Esophagus muscularis mucosa (tissue), 4 donors: ENCODE results near the gene KDM6A. TPM values are rescaled to one million over a fixed set of nuclear protein-coding genes. Genes with fewer than 3 reads are reported as not detected.

Source experiments
- DNase-seq: peaks from one replicate; pipeline ENCODE4 v3.0.0-alpha.2; 2017; ENCODE audit errors: extremely low spot score
- H3K27ac ChIP-seq, 4 donors: fragments of 200-600 bp; sonication (generic); replicated peaks in 1 of 4; 1 replicate in 3 of 4; 2 replicates in 1 of 4; pipeline ENCODE4 v1.5.1; 2016 to 2019; ENCODE audit warnings: mild to moderate bottlenecking in 1 of 4
- H3K27me3 ChIP-seq, 4 donors: fragments of 200-600 bp; sonication (generic); one replicate each; pipeline versions ENCODE4 v1.5.1 to v1.6.0; 2016 to 2019
- H3K36me3 ChIP-seq, 4 donors: fragments of 200-600 bp; sonication (generic); one replicate each; pipeline ENCODE4 v1.5.1; 2016 to 2019
- H3K4me1 ChIP-seq, 4 donors: fragments of 200-600 bp; sonication (generic); one replicate each; pipeline ENCODE4 v1.5.1; 2016 to 2019
- H3K4me3 ChIP-seq, 4 donors: fragments of 200-600 bp; sonication (generic); 1 replicate in 2 of 4; 2 replicates in 2 of 4; pipeline ENCODE4 v1.5.1; 2016 to 2019; ENCODE audit warnings: mild to moderate bottlenecking in 4 of 4, moderate library complexity in 1 of 4
- H3K9me3 ChIP-seq, 4 donors: fragments of 200-600 bp; sonication (generic); 1 replicate in 3 of 4; 2 replicates in 1 of 4; pipeline ENCODE4 v1.5.1; 2016 to 2019
- CTCF ChIP-seq, 3 experiments: fragments of 200-600 bp in 2 of 3; fragments of 450-650 bp in 1 of 3; sonication (generic) in 2 of 3; IDR thresholded peaks; one replicate each; pipeline ENCODE4 v1.5.1; 2017 to 2019; ENCODE audit warnings: antibody characterized with exemption in 3 of 3, mild to moderate bottlenecking in 2 of 3, moderate library complexity in 1 of 3
- EP300 ChIP-seq: sonication (generic); formaldehyde crosslinking; IDR thresholded peaks from one replicate; pipeline ENCODE4 v1.6.1; 2017; ENCODE audit warnings: antibody characterized with exemption
- POLR2A ChIP-seq: fragments of 450-650 bp; IDR thresholded peaks from one replicate; pipeline ENCODE4 v1.6.1; 2017; ENCODE audit warnings: antibody characterized with exemption, moderate library complexity, mild to moderate bottlenecking, low read depth
- POLR2AphosphoS5 ChIP-seq, 2 donors: sonication (generic); formaldehyde crosslinking; IDR thresholded peaks; one replicate each; pipeline ENCODE4 v1.6.1; 2017; ENCODE audit warnings: antibody characterized with exemption in 2 of 2
- WGBS: methylation state at CpG from one replicate; pipeline ENCODE4 v1.1.5; 2018; 5-methylcytosine and 5-hydroxymethylcytosine counted together
- intact Hi-C: fragments of 100-400 bp; cut with DNase I; formaldehyde crosslinking; loops from one replicate; pipeline ENCODE4 v1.15.1; 2023
- total RNA-seq, 4 donors: library from RNA; depleted of rRNA; stranded (reverse); fragments of >200 nt; gene quantifications; one replicate each; pipeline versions ENCODE4 v1.1.0 to v1.2.1, GENCODE V29; 2016

Gene KDM6A
- total RNA-seq, 4 donors from 2014 or later = 14.4 to 24.1 (median 23.2) TPM

- Histone ChIP-seq H3K27ac (no peak overlapping the region), H3K4me1 (peaks cover 9 to 28% (median 12%) of the 10 kb centered on the region in 4 donors), H3K9me3 (peaks cover 0 to 5% (median 0%) of the 10 kb centered on the region in 4 donors), H3K4me3 (no peak overlapping the region), H3K36me3 (no peaks in the 10 kb centered on the region), H3K27me3 (no peaks in the 10 kb centered on the region)
- intact Hi-C loops = no loop called here
- no peak for TF ChIP-seq POLR2AphosphoS5 (IDR thresholded peaks at IDR 0.05)
- TF ChIP-seq CTCF (IDR thresholded peaks at IDR 0.05) = no peak
- TF ChIP-seq POLR2A = no peak
- TF ChIP-seq EP300 = no peak
- DNase-seq = no peak
Observed at GRCh38 chrX:45011131-45011530, 138.1 kb downstream of the KDM6A start.

GRCh38 chrX:45011597-45011996 is 138.6 kb downstream of the KDM6A start:
- 100% methylated on average over 1 of the region's 1 CpG for WGBS
- peaks cover 0 to under 1% (median 0%) of the 10 kb centered on the region in 4 donors for H3K9me3 ChIP-seq
- TF ChIP-seq CTCF (IDR thresholded peaks at IDR 0.05) (no peak), POLR2A (no peak), EP300 (no peak), POLR2AphosphoS5 (IDR thresholded peaks at IDR 0.05) (no peak)

GRCh38 chrX:45017946-45018345 is 145.0 kb downstream of the KDM6A start:
- no peaks in the 10 kb centered on the region for H3K36me3 ChIP-seq
- DNase-seq = no peak
- no peaks in the 10 kb centered on the region for H3K27me3 ChIP-seq
- H3K27ac ChIP-seq = no peak overlapping the region
- 69% methylated on average over 3 of the region's 3 CpGs for WGBS
- TF ChIP-seq POLR2AphosphoS5 (IDR thresholded peaks at IDR 0.05) (no peak), POLR2A (no peak), CTCF (IDR thresholded peaks at IDR 0.05) (no peak), EP300 (no peak)
- no peaks in the 10 kb centered on the region for H3K9me3 ChIP-seq
- H3K4me3 ChIP-seq = no peak overlapping the region
- peaks cover 8 to 50% (median 24%) of the 10 kb centered on the region in 4 donors for H3K4me1 ChIP-seq
- intact Hi-C loops = no loop called here

More at GRCh38 chrX:45011597-45011996, 138.6 kb downstream of the KDM6A start:
- H3K4me1 ChIP-seq = peaks cover 9 to 28% (median 12%) of the 10 kb centered on the region in 4 donors
- DNase-seq = no peak
- no peak overlapping the region for H3K4me3 ChIP-seq
- no peaks in the 10 kb centered on the region for H3K27me3 ChIP-seq
- no peak overlapping the region for H3K27ac ChIP-seq
- intact Hi-C loops = no loop called here
- no peaks in the 10 kb centered on the region for H3K36me3 ChIP-seq

- no peak for DNase-seq
- WGBS = 96% methylated on average over 5 of the region's 5 CpGs
- no peak overlapping the region for H3K4me3 ChIP-seq
- H3K27ac ChIP-seq = no peak overlapping the region
- no peak for TF ChIP-seq EP300
- TF ChIP-seq POLR2AphosphoS5 (IDR thresholded peaks at IDR 0.05) = no peak
- no peak for TF ChIP-seq CTCF (IDR thresholded peaks at IDR 0.05)
- no peak for TF ChIP-seq POLR2A
- H3K9me3 ChIP-seq = no peaks in the 10 kb centered on the region
- H3K36me3 ChIP-seq = no peaks in the 10 kb centered on the region
- peaks cover 8 to 47% (median 21%) of the 10 kb centered on the region in 4 donors for H3K4me1 ChIP-seq
- intact Hi-C loops = no loop called here
- H3K27me3 ChIP-seq = no peaks in the 10 kb centered on the region
Observed at GRCh38 chrX:45022150-45022549, 149.2 kb downstream of the KDM6A start.

GRCh38 chrX:45024501-45024900 is 151.5 kb downstream of the KDM6A start:
- no peak for DNase-seq
- H3K4me3 ChIP-seq = no peak overlapping the region
- 100% methylated on average over 1 of the region's 1 CpG for WGBS

More at GRCh38 chrX:45024501-45024900, 151.5 kb downstream of the KDM6A start:
- peaks cover 3 to 28% (median 9%) of the 10 kb centered on the region in 4 donors for H3K4me1 ChIP-seq
- no peak overlapping the region for H3K27ac ChIP-seq
- no peaks in the 10 kb centered on the region for H3K27me3 ChIP-seq
- intact Hi-C loops = no loop called here
- TF ChIP-seq CTCF (IDR thresholded peaks at IDR 0.05) (no peak), EP300 (no peak), POLR2A (no peak), POLR2AphosphoS5 (IDR thresholded peaks at IDR 0.05) (no peak)
- H3K36me3 ChIP-seq = no peaks in the 10 kb centered on the region
- no peaks in the 10 kb centered on the region for H3K9me3 ChIP-seq
